ENCODE data around the gene OR5AR1.
"Not testable (repeated sequence)": the region's sequence is repeated elsewhere in the genome, so short reads cannot be mapped to it uniquely, and the experiment has no call there.

Gene OR5AR1

DNA sequence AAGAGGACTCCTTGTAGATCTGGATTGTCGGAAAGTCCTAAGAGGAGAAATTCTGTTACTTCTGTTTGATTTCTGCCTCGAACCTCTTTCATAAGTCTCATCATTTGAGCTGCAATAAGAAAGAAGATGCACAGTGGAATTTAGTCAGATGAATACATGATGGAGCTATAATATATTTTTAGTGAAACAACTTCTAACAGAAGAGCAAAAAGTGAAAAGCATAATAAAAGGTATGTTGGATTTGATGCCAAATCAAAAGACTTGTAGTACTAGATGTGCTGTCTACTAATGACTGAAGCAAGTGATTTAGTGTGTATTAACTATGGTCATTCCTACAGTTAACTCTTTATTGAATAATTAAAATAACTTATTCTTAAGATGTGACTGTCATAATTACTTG, 21.1 kb upstream of the OR5AR1 start, which contains the start of gene OR5AP2:
TSS of gene OR5AP2 (minus strand) at position 101 of the 400 bp plus-strand sequence. CDS start at position 101, 0 bp downstream.
- TF ChIP-seq, protein P1, sequence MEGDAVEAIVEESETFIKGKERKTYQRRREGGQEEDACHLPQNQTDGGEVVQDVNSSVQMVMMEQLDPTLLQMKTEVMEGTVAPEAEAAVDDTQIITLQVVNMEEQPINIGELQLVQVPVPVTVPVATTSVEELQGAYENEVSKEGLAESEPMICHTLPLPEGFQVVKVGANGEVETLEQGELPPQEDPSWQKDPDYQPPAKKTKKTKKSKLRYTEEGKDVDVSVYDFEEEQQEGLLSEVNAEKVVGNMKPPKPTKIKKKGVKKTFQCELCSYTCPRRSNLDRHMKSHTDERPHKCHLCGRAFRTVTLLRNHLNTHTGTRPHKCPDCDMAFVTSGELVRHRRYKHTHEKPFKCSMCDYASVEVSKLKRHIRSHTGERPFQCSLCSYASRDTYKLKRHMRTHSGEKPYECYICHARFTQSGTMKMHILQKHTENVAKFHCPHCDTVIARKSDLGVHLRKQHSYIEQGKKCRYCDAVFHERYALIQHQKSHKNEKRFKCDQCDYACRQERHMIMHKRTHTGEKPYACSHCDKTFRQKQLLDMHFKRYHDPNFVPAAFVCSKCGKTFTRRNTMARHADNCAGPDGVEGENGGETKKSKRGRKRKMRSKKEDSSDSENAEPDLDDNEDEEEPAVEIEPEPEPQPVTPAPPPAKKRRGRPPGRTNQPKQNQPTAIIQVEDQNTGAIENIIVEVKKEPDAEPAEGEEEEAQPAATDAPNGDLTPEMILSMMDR (IDR thresholded peaks at IDR 0.05; ENCODE audit: low read depth, low read length): no peak
- no peak for DNase-seq
- peaks cover 29% of the 10 kb centered on the region for H3K27me3 ChIP-seq (ENCODE audit: insufficient read depth, low read depth, severe bottlenecking)
- H3K9me3 ChIP-seq (ENCODE audit: severe bottlenecking): no peaks in the 10 kb centered on the region
- no peaks in the 10 kb centered on the region for H3K36me3 ChIP-seq
- no peak within 1 kb of the TSS for H3K4me3 ChIP-seq (ENCODE audit: low read depth, low read length)
- no peak within 1 kb of the TSS for H3K27ac ChIP-seq

DNA sequence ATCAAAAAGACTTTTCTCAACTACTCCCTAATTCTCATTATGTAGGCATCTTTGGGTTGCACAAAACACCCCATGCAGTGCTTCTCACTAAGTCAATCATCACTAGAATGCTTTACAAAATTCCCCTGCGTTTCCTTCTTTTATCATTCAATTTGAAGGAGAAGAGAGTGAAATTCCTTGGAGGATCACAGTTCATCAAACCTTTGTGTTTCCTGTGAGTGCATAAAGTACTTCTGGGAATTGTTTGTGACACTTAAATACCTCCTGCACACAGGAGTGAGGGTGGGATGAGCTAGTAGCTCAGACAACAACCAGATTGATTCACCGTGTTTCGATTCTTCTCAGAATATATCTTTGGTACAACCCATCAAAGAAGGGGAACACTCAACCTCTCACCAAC, 3.7 kb upstream of the OR5AR1 start:
- TF ChIP-seq, protein P1 (IDR thresholded peaks at IDR 0.05; ENCODE audit: low read depth, low read length): no peak
- H3K9me3 ChIP-seq (ENCODE audit: severe bottlenecking): no peaks in the 10 kb centered on the region
- H3K27ac ChIP-seq: no peak overlapping the region
- H3K36me3 ChIP-seq: no peaks in the 10 kb centered on the region
- DNase-seq: no peak
- H3K27me3 ChIP-seq (ENCODE audit: insufficient read depth, low read depth, severe bottlenecking): peaks cover 27% of the 10 kb centered on the region
- no peak overlapping the region for H3K4me3 ChIP-seq (ENCODE audit: low read depth, low read length)

DNA sequence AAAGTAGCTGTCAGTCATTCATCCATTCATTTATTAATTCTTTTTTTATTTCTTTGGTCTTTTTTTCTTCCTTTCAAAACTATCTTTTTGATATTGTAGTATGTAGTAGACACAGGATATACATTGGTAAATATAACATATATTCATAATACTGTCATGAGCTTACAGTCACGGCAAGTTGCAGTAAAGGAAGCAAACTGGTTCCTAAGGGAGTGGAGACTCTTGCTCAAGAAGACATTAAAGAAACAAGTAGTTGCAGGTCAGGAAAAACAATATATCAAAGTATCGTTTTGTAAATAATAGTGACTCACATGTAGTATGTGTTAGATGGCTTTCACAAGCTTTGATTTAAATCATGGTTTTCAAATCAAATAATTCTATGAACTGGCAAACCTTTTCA, 7.5 kb downstream of the OR5AR1 start:
- no peaks in the 10 kb centered on the region for H3K36me3 ChIP-seq
- DNase-seq: no peak
- TF ChIP-seq, protein P1 (IDR thresholded peaks at IDR 0.05; ENCODE audit: low read depth, low read length): no peak
- no peak overlapping the region for H3K4me3 ChIP-seq (ENCODE audit: low read depth, low read length)
- H3K27me3 ChIP-seq (ENCODE audit: insufficient read depth, low read depth, severe bottlenecking): peaks cover 16% of the 10 kb centered on the region
- no peak overlapping the region for H3K27ac ChIP-seq
- no peaks in the 10 kb centered on the region for H3K9me3 ChIP-seq (ENCODE audit: severe bottlenecking)

DNA sequence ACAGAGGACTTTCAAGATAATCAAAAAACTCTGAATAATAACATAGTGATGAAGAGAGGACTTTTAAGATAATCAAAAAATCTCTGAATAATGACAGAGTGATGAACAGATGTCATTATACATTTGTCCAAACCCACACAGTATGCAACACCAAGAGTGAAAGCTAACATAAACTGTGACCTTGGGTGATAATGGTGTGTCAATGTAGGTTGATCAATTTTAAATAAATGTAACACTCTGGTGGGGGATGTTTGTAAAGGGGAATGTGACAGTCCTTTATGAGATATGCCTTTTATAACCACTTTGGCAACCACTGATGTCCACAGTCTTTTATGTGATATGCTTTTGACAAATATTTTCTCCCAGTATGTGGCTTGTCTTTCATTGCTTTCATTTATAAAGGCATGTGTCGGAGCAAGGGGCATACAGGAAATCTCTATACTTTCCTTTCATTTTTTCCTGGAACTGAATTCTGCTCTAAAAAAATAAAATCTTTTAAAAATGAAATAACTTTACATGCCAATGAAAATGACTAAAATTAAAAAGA, 25.1 kb downstream of the OR5AR1 start:
- H3K27ac ChIP-seq: no peak overlapping the region
- no peak overlapping the region for H3K4me3 ChIP-seq (ENCODE audit: low read depth, low read length)
- peaks cover 13% of the 10 kb centered on the region for H3K27me3 ChIP-seq (ENCODE audit: insufficient read depth, low read depth, severe bottlenecking)
- TF ChIP-seq, protein P1 (IDR thresholded peaks at IDR 0.05; ENCODE audit: low read depth, low read length): no peak
- no peaks in the 10 kb centered on the region for H3K36me3 ChIP-seq
- no peak for DNase-seq
- H3K9me3 ChIP-seq (ENCODE audit: severe bottlenecking): no peaks in the 10 kb centered on the region

DNA sequence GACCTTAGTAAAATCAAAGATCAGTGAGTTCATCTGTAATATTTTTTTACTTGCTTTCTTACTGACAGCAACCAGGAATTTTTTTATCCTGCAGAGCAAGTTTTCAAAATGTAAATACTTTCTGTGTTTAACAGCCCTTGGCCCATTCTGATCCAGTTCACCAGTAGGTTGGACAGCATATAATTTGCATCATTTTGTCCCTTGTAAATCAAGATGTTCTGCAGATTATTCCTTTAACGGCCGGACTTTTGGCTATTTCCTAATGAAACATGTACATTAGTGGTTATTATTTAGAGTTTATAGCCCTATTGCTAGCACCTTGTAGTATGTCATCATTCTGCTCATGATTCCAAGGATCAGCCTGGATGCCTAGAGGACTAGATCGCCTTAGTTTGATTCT, 27.7 kb downstream of the OR5AR1 start:
- DNase-seq; H3K27ac ChIP-seq; H3K9me3 ChIP-seq (ENCODE audit: severe bottlenecking); H3K4me3 ChIP-seq (ENCODE audit: low read depth, low read length); H3K36me3 ChIP-seq: not testable (repeated sequence)
- peaks cover 13% of the 10 kb centered on the region for H3K27me3 ChIP-seq (ENCODE audit: insufficient read depth, low read depth, severe bottlenecking)

DNA sequence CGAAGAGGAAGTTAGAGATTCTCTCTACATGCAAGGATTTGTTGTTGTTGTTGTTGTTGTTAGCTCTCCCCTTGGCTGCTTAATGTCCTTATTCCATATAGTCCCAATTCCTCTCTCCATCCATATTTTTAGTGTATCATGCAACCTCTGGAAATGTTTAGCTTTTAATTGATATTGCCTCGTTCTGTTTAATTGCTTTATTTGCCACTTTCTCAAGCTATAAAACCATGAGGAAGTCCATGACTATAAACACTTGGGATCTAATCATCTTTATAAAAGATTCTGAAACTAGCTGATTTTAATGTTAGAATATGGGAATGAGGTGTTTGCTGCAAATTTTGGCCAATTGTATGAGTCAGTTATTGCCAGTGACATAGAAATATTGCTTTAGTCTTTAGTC, 29.9 kb downstream of the OR5AR1 start:
- DNase-seq: no peak
- Histone ChIP-seq H3K9me3 (ENCODE audit: severe bottlenecking) (no peaks in the 10 kb centered on the region), H3K4me3 (ENCODE audit: low read depth, low read length) (no peak overlapping the region), H3K36me3 (no peaks in the 10 kb centered on the region), H3K27ac (no peak overlapping the region), H3K27me3 (ENCODE audit: insufficient read depth, low read depth, severe bottlenecking) (peaks cover 13% of the 10 kb centered on the region)
- TF ChIP-seq, protein P1 (IDR thresholded peaks at IDR 0.05; ENCODE audit: low read depth, low read length): no peak
